OCI-LY7 (cell line): Measurements from ENCODE around the gene DPP10. TPM values are rescaled to one million over a fixed set of nuclear protein-coding genes. Genes with fewer than 3 reads are reported as not detected.

Experiments
- BruUV-seq: library from RNA; stranded (reverse); fragments of 400-500 nt; replicated peaks from 2 replicates; lab custom pipeline; 2021; lab: Mats Ljungman, UMichigan
- CTCF ChIA-PET: fragments of 300-600 bp; sonication (Branson Sonifier 250); formaldehyde crosslinking; loops from one replicate; lab custom pipeline; 2022; ENCODE audit warnings: antibody characterized with exemption; ENCODE audit not compliant: unreplicated experiment; lab: Charles Lee
- POLR2A ChIA-PET: fragments of 300-600 bp; sonication (Branson Sonifier 250); formaldehyde crosslinking; loops from one replicate; lab custom pipeline; 2022; ENCODE audit warnings: antibody characterized with exemption; lab: Charles Lee
- DNase-seq: peaks from one replicate; pipeline ENCODE4 v3.0.0-alpha.2; 2015; ENCODE audit warnings: low spot score
- H2AFZ ChIP-seq: fragments of 200-600 bp; sonication (generic), shearing (Covaris generic); 2 replicates; pipeline ENCODE4 v1.6.1; 2014; ENCODE audit warnings: mild to moderate bottlenecking, antibody characterized with exemption, low read length, moderate library complexity
- H3K27ac ChIP-seq: fragments of 200-600 bp; sonication (generic); 2 replicates; pipeline ENCODE4 v1.5.1; 2014; ENCODE audit warnings: mixed run types, low read depth, mild to moderate bottlenecking, moderate library complexity, low read length, inconsistent platforms; ENCODE audit not compliant: poor library complexity, severe bottlenecking
- H3K36me3 ChIP-seq: fragments of 200-600 bp; sonication (generic); 2 replicates; pipeline ENCODE4 v1.6.1; 2014; ENCODE audit warnings: mild to moderate bottlenecking, antibody characterized with exemption, low read length, moderate library complexity, mixed read lengths; ENCODE audit not compliant: insufficient read depth
- H3K4me1 ChIP-seq: fragments of 200-600 bp; sonication (generic); 2 replicates; pipeline ENCODE4 v1.5.1; 2014; ENCODE audit warnings: mild to moderate bottlenecking, low read length; ENCODE audit not compliant: insufficient read depth, poor library complexity, severe bottlenecking
- H3K4me2 ChIP-seq: fragments of 200-600 bp; sonication (generic); 2 replicates; pipeline ENCODE4 v1.6.1; 2014; ENCODE audit warnings: mild to moderate bottlenecking, low read length
- H3K4me3 ChIP-seq: fragments of 200-600 bp; sonication (generic); 2 replicates; pipeline ENCODE4 v1.5.1; 2014; ENCODE audit warnings: mild to moderate bottlenecking, low read depth, low read length; ENCODE audit not compliant: poor library complexity, severe bottlenecking
- H3K79me2 ChIP-seq: fragments of 200-600 bp; sonication (generic); 2 replicates; pipeline ENCODE4 v1.6.1; 2016; ENCODE audit warnings: low read depth, mild to moderate bottlenecking, low read length, moderate library complexity, mixed read lengths; ENCODE audit not compliant: insufficient read depth
- H3K9me2 ChIP-seq: fragments of 200-600 bp; sonication (generic); 2 replicates; pipeline ENCODE4 v1.6.1; 2016; ENCODE audit warnings: mild to moderate bottlenecking, low read length, mixed read lengths; ENCODE audit not compliant: insufficient read depth
- H3K9me3 ChIP-seq: fragments of 200-600 bp; sonication (generic); 2 replicates; pipeline ENCODE4 v1.6.1; 2014; ENCODE audit warnings: mild to moderate bottlenecking, mixed run types, low read length, mixed read lengths
- H4K20me1 ChIP-seq: fragments of 200-600 bp; sonication (generic); 2 replicates; pipeline ENCODE4 v1.6.1; 2014; ENCODE audit warnings: mild to moderate bottlenecking, antibody characterized with exemption, low read length, moderate library complexity, mixed read lengths; ENCODE audit not compliant: insufficient read depth
- CTCF ChIP-seq: fragments of 200-600 bp; sonication (generic); conservative IDR thresholded peaks from 2 replicates; pipeline ENCODE4 v1.5.1; 2014; ENCODE audit warnings: mild to moderate bottlenecking, antibody characterized with exemption, low read length, moderate library complexity, mixed read lengths
- EZH2phosphoT487 ChIP-seq: fragments of 200-600 bp; sonication (generic); IDR thresholded peaks from 2 replicates; pipeline ENCODE4 v1.6.1; 2018; ENCODE audit warnings: low read depth, borderline replicate concordance, mild to moderate bottlenecking, mixed run types, antibody characterized with exemption, low read length, moderate library complexity, mixed read lengths
- intact Hi-C: fragments of 100-400 bp; cut with micrococcal nuclease; formaldehyde crosslinking; loops from one replicate; pipeline ENCODE4 v1.10.0; 2022; ENCODE audit not compliant: unreplicated experiment
- total RNA-seq, 2 experiments: library from RNA; depleted of rRNA in 1 of 2; stranded (reverse); fragments of >200 nt in 1 of 2; shearing (Covaris generic) in 1 of 2; gene quantifications; 2 replicates each; pipeline ENCODE4 v1.2.3, GENCODE V29; 2014 to 2022

Gene DPP10
- total RNA-seq, 2 experiments from 2014 or later: not detected

GRCh38 chr2:115327061-115327460 lies 884.6 kb downstream of the DPP10 start:
- TF ChIP-seq CTCF (no peak), EZH2phosphoT487 (no peak)
- POLR2A ChIA-PET: interaction anchor here (0.5 to 0.7 kb wide), 3 partner anchors 249 to 496 kb away, joined by 3 to 4 read pairs (median 3); no protein-coding TSS in a partner anchor
- DNase-seq: no peak

DNA sequence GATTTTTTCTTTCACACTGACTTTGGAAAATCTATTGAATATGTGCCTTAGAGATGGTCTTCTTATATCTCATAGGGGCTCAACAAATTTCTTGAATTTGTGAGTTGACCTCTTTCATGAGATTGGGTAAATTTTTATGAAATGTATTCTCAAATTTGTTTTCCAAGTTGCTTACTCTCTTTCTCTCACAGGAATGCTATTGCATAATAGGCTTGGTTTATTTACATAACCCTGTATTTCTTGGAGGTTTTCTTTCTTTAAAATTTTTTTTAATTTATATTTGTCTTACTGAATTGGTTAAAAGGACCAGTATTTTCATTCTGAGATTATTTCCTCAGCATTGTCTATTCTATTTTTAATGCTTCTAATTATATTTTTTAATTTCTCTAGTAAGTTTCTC lies 917.1 kb downstream of the DPP10 start:
- no peaks in the 10 kb centered on the region for H3K9me2 ChIP-seq
- H3K4me3 ChIP-seq: no peak overlapping the region
- BruUV-seq: no TSS peak
- H2AFZ ChIP-seq: no peak overlapping the region
- H3K4me2 ChIP-seq: no peak overlapping the region
- ChIA-PET CTCF (no interaction called here), POLR2A (no interaction called here)
- H3K36me3 ChIP-seq: no peaks in the 10 kb centered on the region
- no peak overlapping the region for H3K27ac ChIP-seq
- no peak for DNase-seq
- H3K4me1 ChIP-seq: no peaks in the 10 kb centered on the region
- H3K9me3 ChIP-seq: peaks cover 11% of the 10 kb centered on the region; the same call in 1 of the 2 replicates
- TF ChIP-seq CTCF: no peak
- TF ChIP-seq EZH2phosphoT487: no peak
- intact Hi-C loops: no loop called here
- no peaks in the 10 kb centered on the region for H4K20me1 ChIP-seq
- H3K79me2 ChIP-seq: no peaks in the 10 kb centered on the region

More at GRCh38 chr2:115327061-115327460, 884.6 kb downstream of the DPP10 start:
- no peaks in the 10 kb centered on the region for H4K20me1 ChIP-seq
- no peak overlapping the region for H2AFZ ChIP-seq
- H3K27ac ChIP-seq: no peak overlapping the region
- H3K4me1 ChIP-seq: no peaks in the 10 kb centered on the region
- H3K9me3 ChIP-seq: no peaks in the 10 kb centered on the region
- H3K4me3 ChIP-seq: no peak overlapping the region
- H3K4me2 ChIP-seq: no peak overlapping the region
- H3K9me2 ChIP-seq: no peaks in the 10 kb centered on the region
- no peaks in the 10 kb centered on the region for H3K36me3 ChIP-seq
- intact Hi-C loops: no loop called here
- no TSS peak for BruUV-seq
- no peaks in the 10 kb centered on the region for H3K79me2 ChIP-seq
- CTCF ChIA-PET: no interaction called here

DNA sequence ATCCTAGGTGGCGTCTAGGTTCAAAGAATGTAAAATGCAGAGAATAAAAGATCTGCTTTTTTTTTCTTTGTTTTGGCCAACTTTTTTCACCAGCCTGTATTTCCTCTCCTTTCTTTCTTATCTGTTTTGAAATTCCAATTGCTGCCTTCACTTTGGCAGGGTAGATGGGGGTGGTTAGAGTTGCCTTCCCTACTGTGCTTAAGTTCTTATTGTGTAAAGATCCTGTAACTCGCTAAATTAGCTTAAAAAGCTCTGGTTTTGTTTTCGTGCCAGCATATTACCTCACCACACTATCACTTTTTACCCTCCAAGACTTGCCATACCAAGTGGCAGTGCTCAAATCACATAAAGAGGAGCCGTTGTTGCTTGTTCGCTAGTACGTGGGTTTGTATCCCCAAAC lies 921.7 kb downstream of the DPP10 start:
- Histone ChIP-seq H3K4me1 (no peaks in the 10 kb centered on the region), H3K9me3 (no peaks in the 10 kb centered on the region), H3K4me3 (no peak overlapping the region), H3K9me2 (no peaks in the 10 kb centered on the region), H3K79me2 (no peaks in the 10 kb centered on the region), H3K27ac (no peak overlapping the region), H2AFZ (no peak overlapping the region), H4K20me1 (no peaks in the 10 kb centered on the region), H3K36me3 (no peaks in the 10 kb centered on the region), H3K4me2 (no peak overlapping the region)
- intact Hi-C loops: no loop called here
- TF ChIP-seq CTCF: no peak
- no peak for TF ChIP-seq EZH2phosphoT487
- DNase-seq: no peak
- ChIA-PET CTCF (no interaction called here), POLR2A (no interaction called here)
- no TSS peak for BruUV-seq
